ENCODE measurements around the gene HDAC7. TPM values are rescaled to one million over a fixed set of nuclear protein-coding genes. Genes with fewer than 3 reads are reported as not detected.
A peak's percentile ranks its signal among the peaks of the same experiment; 100 is the strongest.

Gene HDAC7
- total RNA-seq, 2 donors from 2014 or later = 39.5 to 67.7 TPM

DNA sequence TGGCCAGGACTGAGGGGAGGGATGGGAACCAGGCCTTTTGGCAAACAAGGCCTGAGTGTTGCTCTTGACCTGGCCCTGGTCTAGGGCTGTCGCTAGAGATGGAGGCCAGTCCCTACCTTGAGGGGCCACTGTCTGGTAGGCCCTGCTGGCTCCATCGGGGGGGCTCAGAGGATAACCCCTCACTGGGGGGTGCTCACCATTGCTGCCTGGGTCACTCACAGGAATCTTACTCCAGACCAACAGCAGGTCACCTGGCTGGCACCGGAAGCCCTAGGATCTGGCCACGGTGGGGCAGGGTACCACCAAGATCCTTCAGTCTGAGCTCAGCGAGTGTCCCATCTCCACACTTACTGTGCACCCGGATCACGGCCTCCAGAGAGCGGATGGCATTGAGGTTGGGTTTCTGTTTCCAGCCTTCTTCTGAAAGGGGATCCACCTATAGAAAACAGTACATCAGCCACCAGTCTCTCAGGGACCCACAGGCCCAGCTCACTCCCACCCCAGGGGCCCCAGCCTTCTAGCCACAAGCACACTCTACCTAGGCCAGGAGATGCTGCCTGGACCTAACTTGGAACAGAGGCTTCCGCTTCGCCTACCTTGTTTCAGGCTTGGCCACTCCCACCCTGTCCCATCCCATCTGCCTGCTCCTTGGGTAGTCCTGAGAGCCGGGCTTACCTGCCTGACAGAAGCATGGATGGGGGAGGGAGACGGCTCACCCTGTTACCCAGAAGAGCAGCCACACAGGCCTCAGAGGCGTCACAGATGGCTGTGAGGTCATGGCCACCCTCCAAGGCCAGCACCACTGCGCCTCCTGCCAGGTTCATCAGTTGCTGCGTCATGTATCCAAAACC is 34.4 kb downstream of the HDAC7 start:
- Histone ChIP-seq H3K27ac (no peak overlapping the region), H3K4me1 (replicated peaks) (peaks cover 12% of the 10 kb centered on the region), H3K36me3 (peaks cover 25 to 45% of the 10 kb centered on the region in 2 donors), H3K4me3 (no peak overlapping the region), H3K27me3 (replicated peaks; ENCODE audit: insufficient read depth) (no peaks in the 10 kb centered on the region), H3K9me3 (no peaks in the 10 kb centered on the region)
- intact Hi-C loops (cut with DNase I) = no loop called here
- DNase-seq (ENCODE audit: low spot score) = no peak
- TF ChIP-seq POLR2AphosphoS5 (IDR thresholded peaks at IDR 0.05) (no peak), POLR2A (IDR thresholded peaks at IDR 0.05) (no peak)
- TF ChIP-seq, protein P1, sequence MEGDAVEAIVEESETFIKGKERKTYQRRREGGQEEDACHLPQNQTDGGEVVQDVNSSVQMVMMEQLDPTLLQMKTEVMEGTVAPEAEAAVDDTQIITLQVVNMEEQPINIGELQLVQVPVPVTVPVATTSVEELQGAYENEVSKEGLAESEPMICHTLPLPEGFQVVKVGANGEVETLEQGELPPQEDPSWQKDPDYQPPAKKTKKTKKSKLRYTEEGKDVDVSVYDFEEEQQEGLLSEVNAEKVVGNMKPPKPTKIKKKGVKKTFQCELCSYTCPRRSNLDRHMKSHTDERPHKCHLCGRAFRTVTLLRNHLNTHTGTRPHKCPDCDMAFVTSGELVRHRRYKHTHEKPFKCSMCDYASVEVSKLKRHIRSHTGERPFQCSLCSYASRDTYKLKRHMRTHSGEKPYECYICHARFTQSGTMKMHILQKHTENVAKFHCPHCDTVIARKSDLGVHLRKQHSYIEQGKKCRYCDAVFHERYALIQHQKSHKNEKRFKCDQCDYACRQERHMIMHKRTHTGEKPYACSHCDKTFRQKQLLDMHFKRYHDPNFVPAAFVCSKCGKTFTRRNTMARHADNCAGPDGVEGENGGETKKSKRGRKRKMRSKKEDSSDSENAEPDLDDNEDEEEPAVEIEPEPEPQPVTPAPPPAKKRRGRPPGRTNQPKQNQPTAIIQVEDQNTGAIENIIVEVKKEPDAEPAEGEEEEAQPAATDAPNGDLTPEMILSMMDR (IDR thresholded peaks at IDR 0.05) = no peak
- 89% methylated on average over 14 of the region's 15 CpGs for WGBS

DNA sequence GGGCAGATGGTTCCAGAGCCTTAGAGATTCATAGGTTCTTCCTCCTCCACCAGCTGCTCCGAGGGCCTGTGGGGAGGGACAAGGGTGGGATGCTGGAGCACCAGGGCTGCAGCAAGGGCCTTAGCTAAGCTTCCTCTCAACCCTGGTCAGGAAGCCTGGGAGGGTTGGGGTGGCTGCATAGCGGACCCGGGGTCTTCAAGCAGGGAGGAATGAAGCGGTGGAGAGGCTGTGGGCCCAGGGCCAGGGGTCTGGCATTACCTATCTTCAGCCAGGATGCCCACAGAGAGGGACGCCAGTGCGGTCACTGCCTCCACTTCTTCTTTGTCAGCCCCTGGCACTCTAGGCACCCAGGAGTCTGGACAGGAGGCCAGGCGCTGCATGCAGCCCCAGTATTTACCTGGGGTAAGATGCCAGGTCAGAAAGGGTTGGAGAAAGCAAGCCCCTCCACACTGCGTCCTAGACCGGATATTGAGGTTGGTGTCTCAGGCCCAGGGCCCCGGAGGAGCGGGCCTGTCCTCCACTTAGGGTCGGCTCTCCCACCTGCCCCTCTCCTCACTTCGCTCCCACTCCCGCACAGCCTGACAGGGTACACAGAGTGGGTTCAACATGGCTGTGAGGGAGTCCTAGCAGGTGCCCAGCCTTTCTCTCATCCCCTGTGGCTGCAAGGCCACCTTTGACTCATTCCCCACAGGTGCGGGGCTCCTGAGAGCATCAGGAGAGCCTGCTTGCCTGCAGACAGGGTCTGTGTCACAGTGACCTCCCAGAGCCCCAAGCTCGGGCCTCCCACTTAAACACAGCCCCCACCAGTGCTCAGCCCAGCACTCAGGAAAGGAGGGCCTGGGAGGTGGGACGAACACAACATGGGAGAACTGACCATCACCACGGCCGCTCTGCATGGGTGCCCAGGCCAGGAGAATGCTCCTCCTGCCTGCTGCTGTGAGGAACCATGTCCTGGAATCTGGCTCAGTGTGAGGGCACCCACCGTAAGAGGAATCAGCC is 35.6 kb downstream of the HDAC7 start:
- Histone ChIP-seq H3K4me1 (replicated peaks) (peaks cover 12% of the 10 kb centered on the region), H3K27ac (no peak overlapping the region), H3K9me3 (no peaks in the 10 kb centered on the region), H3K36me3 (peaks cover 20 to 34% of the 10 kb centered on the region in 2 donors), H3K4me3 (no peak overlapping the region), H3K27me3 (replicated peaks; ENCODE audit: insufficient read depth) (no peaks in the 10 kb centered on the region)
- no peak for DNase-seq (ENCODE audit: low spot score)
- intact Hi-C loops (cut with DNase I) = no loop called here
- TF ChIP-seq, protein P1 (IDR thresholded peaks at IDR 0.05) = no peak
- no peak for TF ChIP-seq POLR2A (IDR thresholded peaks at IDR 0.05)
- no peak for TF ChIP-seq POLR2AphosphoS5 (IDR thresholded peaks at IDR 0.05)
- WGBS = 85% methylated on average over 17 of the region's 20 CpGs

DNA sequence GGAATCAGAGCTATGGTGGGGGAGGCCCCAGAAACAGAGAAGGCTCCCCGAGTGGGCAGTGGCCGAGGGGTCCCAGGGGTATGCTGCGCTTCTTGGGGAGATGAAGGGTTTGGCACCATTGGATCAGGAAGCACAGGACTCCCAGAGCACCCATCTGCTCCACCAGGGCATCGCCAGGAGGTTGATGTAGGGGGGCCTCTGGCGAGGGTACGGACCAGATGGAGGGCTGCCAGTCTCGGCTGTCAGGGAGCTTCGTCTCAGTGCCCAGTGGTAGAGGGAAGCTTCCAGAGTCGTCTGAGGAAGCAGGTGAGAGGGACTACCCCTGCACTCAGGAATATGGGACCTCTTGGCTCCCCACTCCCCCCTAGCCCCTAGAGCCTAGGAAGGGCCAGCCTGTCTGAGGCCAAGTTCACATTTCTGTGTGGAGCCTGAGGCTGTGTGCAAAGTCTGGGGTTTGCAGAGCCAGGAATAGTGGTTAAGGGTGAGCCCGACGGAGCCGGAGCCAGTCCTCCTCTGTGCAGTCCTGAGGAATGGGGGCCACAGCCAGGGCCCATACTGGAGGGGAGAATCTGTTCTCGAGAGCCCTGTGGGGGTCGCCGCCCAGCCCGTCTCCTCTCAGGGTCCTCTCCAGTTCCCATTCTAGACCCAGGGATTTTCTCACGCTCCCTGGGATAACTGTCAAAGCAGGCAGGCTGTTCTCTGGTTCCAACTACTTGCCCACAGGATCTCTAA is 36.5 kb downstream of the HDAC7 start:
- Histone ChIP-seq H3K4me1 (replicated peaks) (peaks cover 12% of the 10 kb centered on the region), H3K36me3 (peaks cover 20 to 27% of the 10 kb centered on the region in 2 donors), H3K27me3 (replicated peaks; ENCODE audit: insufficient read depth) (no peaks in the 10 kb centered on the region), H3K9me3 (no peaks in the 10 kb centered on the region), H3K4me3 (no peak overlapping the region), H3K27ac (peak overlapping the region; percentile 59 to 74)
- WGBS = 58% methylated on average over 17 of the region's 17 CpGs
- intact Hi-C loops (cut with DNase I) = no loop called here
- DNase-seq (ENCODE audit: low spot score) = no peak
- TF ChIP-seq POLR2A (IDR thresholded peaks at IDR 0.05) (no peak), POLR2AphosphoS5 (IDR thresholded peaks at IDR 0.05) (no peak)
- TF ChIP-seq, protein P1 (IDR thresholded peaks at IDR 0.05) = no peak

DNA sequence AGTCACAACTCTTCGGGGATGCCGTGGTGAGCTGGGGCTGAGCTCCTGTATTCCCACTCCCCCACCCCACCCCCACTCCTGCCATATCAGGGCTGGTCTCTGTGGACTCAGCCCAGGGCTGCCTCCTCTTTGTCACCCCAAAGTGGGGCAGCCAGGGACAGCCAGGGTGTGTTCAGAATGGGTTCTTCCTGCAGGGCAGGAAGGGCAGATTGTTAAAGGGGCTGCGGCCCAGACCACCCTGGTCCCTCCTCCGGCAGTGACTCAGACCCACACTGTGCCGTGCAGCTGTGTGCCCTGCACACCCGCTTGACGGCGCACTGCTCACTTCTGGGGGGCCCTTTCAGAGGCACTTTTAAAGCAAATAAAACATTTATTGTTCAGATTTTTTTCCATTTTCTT is 37.3 kb downstream of the HDAC7 start:
- 32% methylated on average over 8 of the region's 8 CpGs for WGBS

More for the DNA sequence above, 37.3 kb downstream of the HDAC7 start:
- Histone ChIP-seq H3K9me3 (no peaks in the 10 kb centered on the region), H3K36me3 (peaks cover 11 to 22% of the 10 kb centered on the region in 2 donors), H3K27ac (peak overlapping the region; percentile 59 to 74), H3K4me1 (replicated peaks) (peaks cover 12% of the 10 kb centered on the region), H3K4me3 (no peak overlapping the region), H3K27me3 (replicated peaks; ENCODE audit: insufficient read depth) (no peaks in the 10 kb centered on the region)
- no peak for DNase-seq (ENCODE audit: low spot score)
- intact Hi-C loops (cut with DNase I) = no loop called here
- TF ChIP-seq, protein P1 (IDR thresholded peaks at IDR 0.05) = no peak
- no peak for TF ChIP-seq POLR2AphosphoS5 (IDR thresholded peaks at IDR 0.05)
- TF ChIP-seq POLR2A (IDR thresholded peaks at IDR 0.05) = no peak

Data from prostate gland (tissue), 2 donors.